GM18951 (cell line): ENCODE results near the gene PROSER2.

Experiments used
- POLR2A ChIP-seq: IDR thresholded peaks from 4 replicates; pipeline ENCODE4 v1.6.1; 2011; ENCODE audit warnings: mild to moderate bottlenecking; ENCODE audit not compliant: insufficient read length, insufficient read depth; ENCODE audit errors: extremely low read depth
- in situ Hi-C: fragments of 300-500 bp; cut with MboI; formaldehyde crosslinking; loops from one replicate; pipeline ENCODE4 v1.12.0; 2022; ENCODE audit warnings: low sequenced_read_pairs, mixed read lengths, inconsistent platforms; ENCODE audit not compliant: unreplicated experiment

PROSER2 gene

GRCh38 chr10:11810973-11811372, 12.2 kb upstream of the PROSER2 start:
- in situ Hi-C loops, result no loop called here
- no peak for TF ChIP-seq POLR2A

GRCh38 chr10:11813177-11813576, 10.0 kb upstream of the PROSER2 start:
- in situ Hi-C loops, result no loop called here

DNA sequence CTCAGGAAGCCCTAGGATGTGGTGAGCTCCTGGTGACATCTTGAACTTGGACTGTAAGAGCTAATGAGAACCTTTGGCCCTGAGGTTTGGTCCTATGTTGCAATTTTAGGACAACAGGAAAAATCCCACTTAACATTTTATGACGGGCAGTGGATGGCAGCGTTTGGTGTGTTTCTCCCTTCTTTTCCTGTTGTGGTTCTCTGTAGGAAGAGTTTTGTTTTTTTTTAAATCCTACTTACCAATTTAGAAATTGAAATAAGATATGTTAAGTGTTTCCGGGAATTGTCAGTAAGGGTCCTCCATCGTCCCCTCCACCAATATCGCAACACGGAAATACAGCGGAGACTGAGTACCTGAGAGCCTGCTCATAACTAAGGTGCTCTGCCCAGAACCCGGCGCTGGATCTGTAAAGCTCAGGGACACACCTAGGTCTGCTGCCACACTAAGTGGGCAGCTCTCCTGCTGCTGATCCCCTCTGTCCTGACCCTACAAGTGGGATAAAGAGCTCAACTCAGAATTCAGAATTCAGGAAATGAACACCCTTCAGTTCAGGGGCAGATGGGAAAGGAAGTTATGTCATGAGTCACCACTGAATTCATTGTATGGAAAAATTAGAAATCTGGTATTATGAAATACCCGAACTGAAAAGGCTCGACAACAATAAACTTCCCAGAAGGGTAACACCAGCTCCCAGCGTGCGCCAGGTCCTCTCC, 9.1 kb upstream of the PROSER2 start:
- in situ Hi-C loops, result no loop called here
- TF ChIP-seq POLR2A, result no peak

More at GRCh38 chr10:11813177-11813576, 10.0 kb upstream of the PROSER2 start:
- TF ChIP-seq POLR2A, result no peak

DNA sequence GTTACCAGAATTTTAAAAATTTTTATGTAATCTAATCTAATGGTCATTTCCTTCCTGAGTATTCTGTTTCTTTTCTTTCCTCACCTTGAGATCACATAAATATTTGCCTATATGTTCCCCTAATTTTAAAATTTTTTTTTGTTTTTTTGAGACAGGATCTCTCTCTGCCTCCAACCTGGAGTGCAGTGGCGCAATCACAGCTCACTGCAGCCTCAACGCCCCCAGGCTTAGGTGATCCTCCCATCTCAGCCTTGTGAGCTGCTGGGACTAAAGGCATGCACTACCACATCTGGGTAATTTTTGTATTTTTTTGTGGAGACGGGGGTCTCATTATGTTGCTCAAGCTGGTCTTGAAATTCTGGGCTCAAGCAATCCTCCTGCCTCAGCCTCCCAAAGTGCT, 4.1 kb upstream of the PROSER2 start:
- no peak for TF ChIP-seq POLR2A
- in situ Hi-C loops, result no loop called here

DNA sequence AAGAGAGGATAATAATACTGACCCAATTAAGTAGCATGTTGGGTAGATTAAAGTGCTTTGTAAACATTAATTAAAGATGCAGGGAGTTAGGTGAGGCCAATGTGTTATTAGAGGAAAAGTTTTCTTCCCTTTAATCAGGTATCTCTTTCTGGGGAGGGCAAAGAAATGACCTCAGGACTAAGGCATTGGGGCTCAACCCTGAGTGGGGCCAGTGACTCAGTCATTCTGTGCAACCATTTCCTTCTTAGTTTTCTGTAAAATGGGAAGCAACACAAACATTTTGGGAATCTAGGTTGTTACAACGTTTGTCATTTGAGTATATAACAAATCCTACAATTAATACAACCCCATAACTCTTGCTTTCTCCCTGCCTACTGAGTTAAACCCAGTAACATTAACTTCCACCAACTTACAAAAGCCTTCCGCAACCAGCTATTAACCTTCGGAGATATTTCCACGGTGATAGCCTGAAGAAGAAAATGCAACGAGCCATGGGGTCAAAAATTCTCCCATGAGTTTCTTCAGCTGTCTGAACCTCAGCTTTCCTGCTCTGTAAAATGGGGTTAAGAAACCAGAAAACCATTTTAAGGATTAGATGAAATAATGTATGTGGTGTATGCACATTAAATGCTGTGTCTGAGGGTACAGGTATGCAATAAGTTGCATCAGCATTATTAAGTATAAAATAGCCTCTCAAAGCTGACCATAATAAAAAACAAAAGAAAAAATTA, 965 bp upstream of the PROSER2 start:
- in situ Hi-C loops, result no loop called here
- no peak for TF ChIP-seq POLR2A

DNA sequence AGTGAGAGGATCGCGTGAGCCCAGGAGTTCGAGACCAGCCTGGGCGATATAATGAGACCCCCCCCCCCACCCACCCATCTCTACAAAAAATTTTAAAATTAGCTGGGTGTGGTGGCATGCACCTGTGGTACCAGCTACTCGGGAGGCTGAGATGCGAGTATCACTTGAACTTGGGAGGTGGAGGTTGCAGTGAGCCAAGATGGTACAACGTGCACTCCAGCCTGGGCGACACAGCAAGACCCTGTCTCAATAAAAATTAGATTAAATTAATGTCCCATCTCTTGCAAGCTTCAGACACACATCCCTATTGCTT, 391 bp upstream of the PROSER2 start:
- in situ Hi-C loops, result no loop called here

GRCh38 chr10:11823989-11824346, 812 bp downstream of the PROSER2 start:
- in situ Hi-C loops, result no loop called here
- no peak for TF ChIP-seq POLR2A

More for the DNA sequence above, 391 bp upstream of the PROSER2 start:
- TF ChIP-seq POLR2A, result no peak

- TF ChIP-seq POLR2A, result no peak
- in situ Hi-C loops, result no loop called here
Observed at GRCh38 chr10:11824376-11824775, 1.2 kb downstream of the PROSER2 start.

GRCh38 chr10:11824825-11825224, 1.7 kb downstream of the PROSER2 start:
- in situ Hi-C loops, result no loop called here
- no peak for TF ChIP-seq POLR2A

- in situ Hi-C loops, result no loop called here
- TF ChIP-seq POLR2A, result no peak
Observed at GRCh38 chr10:11825796-11826414, 2.7 kb downstream of the PROSER2 start.

GRCh38 chr10:11827006-11827405, 3.9 kb downstream of the PROSER2 start:
- in situ Hi-C loops, result no loop called here
- no peak for TF ChIP-seq POLR2A

DNA sequence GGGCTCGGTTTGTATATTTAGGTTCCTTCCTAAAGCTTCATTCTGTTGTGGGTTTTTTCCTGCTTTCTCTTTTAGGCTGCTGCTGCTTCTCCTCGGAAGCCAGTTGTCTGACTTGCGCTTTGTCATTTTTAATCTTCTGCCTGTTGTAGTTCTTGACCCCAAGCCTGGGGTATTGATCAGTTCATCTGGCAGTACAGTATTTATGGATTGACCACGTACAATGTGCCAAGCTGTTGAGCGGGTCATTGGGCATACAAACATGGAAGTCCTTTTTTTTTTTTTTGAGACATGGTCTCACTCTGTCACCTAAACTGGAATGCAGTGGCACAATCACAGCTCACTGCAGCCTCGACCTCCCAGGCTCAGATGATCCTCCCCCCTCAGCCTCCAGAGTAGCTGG, 4.3 kb downstream of the PROSER2 start:
- in situ Hi-C loops, result no loop called here
- TF ChIP-seq POLR2A, result no peak

DNA sequence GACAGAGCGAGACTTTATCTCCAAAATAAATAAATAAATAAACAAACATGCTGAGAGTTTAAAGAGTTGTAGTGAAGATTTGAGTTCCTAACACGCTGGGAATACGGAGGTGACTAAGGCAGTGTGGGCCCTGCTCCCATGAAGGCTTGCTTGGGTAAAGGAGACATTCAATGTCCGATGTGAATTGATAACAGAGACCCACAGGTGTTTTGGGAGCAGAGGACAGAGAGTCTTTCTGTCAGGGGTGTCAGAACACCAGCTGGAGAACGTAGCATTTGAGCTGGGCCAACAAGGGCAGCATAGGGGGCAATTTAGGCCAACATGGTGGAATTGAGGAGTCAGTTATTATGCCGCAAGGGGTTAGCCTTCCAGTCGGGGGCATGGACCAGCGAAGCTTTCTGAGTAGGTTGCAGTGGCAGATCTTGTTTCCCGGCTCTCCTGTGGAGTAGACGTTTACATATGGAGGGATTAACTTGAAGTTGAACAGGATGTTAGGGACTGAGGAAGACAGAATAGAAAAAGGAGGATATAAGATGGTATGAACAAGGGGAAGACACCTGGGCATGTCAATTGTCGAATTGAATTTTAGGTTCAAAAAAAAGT, 5.6 kb downstream of the PROSER2 start:
- in situ Hi-C loops, result no loop called here
- no peak for TF ChIP-seq POLR2A

DNA sequence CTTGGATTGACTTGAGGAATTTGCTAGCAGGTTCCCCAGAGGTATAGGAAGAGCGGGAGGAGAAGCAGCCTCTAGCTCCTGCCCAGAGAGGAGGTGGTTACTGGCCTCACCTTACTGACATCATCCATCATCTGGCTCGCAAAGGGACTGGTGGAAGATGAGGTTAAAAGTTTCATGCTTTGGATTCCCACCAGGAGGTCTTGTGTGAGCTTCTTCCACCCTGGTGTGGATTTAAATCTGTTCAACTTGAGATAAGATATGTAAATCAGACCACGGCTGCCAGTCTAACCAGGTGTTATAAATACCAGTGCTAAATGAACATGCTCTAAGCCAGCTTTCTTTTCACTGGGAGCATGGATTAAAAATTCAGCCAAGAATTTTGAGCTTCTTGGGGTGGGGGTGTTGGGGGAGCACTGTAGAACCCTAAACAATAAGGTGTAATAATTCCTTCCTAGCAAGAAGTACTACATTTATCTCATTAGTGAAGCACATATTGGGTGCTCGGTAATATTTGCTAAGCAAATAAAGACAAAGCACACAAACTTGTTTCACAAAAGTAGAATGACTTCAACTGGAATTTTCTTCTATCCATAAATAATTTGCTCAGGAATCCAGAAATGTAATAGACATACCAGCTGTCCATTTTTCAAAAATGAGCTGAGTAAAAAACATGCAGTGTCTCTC, 7.8 kb downstream of the PROSER2 start:
- in situ Hi-C loops, result no loop called here
- TF ChIP-seq POLR2A, result no peak

- TF ChIP-seq POLR2A, result no peak
- in situ Hi-C loops, result no loop called here
Observed at GRCh38 chr10:11831520-11831951, 8.4 kb downstream of the PROSER2 start.
